Heart left ventricle (tissue), 13 donors: ENCODE results near the gene UST.

ENCODE experiments used
- POLR2A ChIP-seq, 2 donors: fragments of 450-650 bp; IDR thresholded peaks; one replicate each; pipeline ENCODE4 v1.6.1; 2017; ENCODE audit warnings: antibody characterized with exemption in 2 of 2, mild to moderate bottlenecking in 2 of 2, moderate library complexity in 2 of 2
- TF ChIP-seq, protein P1 (sequence below), 12 donors: fragments of 200-600 bp; sonication (generic) in 4 of 12; IDR thresholded peaks; one replicate each; pipeline versions ENCODE4 v1.5.0 to v1.8.0; 2018 to 2022; ENCODE audit warnings: antibody characterized with exemption in 12 of 12, mild to moderate bottlenecking in 5 of 12
- donor health status: ischemic (EF 13 %, LVEDD 7.1; RV severe dilation, severe dysfunction).
- donor health status: DM: no; HTN: yes; CAD: no.
- donor health status: DM: no; HTN: no; CAD: no.
- donor health status: ischemic (EF 25% LVEDD 6.9; RV normal size, moderate dysfunction).
- donor health status: ischemic (EF 25% LVEDD 5.7; RV mildly dilated, moderate dysfunction).
- donor health status: ischemic (EF 35%, LVEDD 5.7; RV mildly dilated, moderate dysfunction).
- donor health status: nonischemic (EF 11% LVEDD 7.7; RV severe dilation, severe dysfunction).
- donor health status: DM: yes; HTN: yes; CAD: no.
- donor health status: PGD.
- donor health status: ischemic (EF 29% LVEDD 5.4; RV normal size, mild dysfunction).
- donor health status: nonischemic (EF 23%, LVEDD 6.1; RV moderate dilation, normal function).

DNA sequence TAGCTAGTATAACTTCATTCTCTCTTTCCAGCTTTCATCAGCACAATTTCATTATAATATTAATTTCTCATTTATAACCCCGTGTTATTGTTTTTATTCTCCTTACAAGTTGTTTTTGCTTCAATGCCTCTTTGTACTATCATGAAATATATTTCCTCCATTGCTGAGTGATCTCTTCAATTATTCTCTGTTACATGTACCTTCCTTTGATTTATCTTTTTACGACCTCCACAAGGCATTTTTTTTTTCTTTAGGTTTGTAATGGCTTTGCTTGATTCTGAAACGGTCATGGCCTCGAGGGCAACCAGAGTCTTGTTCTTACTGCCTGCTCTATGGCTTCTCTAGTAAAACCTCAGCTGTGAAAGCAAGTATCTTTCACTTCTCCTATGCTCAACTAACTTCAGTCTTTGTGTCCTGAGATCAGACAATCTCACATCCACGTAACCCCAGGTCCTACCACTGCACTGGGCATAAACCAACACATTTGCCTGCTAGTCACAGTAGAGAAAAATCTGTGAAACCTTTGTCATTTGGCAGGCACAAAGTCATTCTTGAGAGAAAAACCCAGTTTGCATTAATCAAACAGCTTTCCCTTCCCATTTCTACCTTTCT is 119.9 kb downstream of the UST start:
- TF ChIP-seq, protein P1, sequence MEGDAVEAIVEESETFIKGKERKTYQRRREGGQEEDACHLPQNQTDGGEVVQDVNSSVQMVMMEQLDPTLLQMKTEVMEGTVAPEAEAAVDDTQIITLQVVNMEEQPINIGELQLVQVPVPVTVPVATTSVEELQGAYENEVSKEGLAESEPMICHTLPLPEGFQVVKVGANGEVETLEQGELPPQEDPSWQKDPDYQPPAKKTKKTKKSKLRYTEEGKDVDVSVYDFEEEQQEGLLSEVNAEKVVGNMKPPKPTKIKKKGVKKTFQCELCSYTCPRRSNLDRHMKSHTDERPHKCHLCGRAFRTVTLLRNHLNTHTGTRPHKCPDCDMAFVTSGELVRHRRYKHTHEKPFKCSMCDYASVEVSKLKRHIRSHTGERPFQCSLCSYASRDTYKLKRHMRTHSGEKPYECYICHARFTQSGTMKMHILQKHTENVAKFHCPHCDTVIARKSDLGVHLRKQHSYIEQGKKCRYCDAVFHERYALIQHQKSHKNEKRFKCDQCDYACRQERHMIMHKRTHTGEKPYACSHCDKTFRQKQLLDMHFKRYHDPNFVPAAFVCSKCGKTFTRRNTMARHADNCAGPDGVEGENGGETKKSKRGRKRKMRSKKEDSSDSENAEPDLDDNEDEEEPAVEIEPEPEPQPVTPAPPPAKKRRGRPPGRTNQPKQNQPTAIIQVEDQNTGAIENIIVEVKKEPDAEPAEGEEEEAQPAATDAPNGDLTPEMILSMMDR (IDR thresholded peaks at IDR 0.05), result no peak
- no peak for TF ChIP-seq POLR2A (IDR thresholded peaks at IDR 0.05)
